ENCODE data around the gene EIF4E.
A peak's percentile ranks its signal among the peaks of the same experiment; 100 is the strongest.
"Not testable (repeated sequence)": the region's sequence is repeated elsewhere in the genome, so short reads cannot be mapped to it uniquely, and the experiment has no call there.

The EIF4E gene

DNA sequence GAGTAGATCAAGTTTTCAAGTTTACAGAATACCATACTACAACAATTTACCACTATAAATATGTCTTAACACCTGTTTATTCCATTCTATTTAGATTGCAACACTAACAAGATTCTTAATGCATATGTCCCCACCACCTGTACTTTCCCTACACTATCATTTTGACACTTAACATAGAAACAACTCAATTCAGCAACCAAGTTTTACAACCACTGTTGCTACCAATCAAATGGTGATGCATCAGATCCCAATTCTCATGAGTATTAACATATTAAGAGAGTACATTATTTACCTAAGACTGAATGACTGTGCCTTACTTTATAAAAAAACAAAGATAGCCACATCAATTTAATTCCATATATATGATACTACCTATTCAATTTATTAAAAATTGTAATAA lies 49.4 kb downstream of the EIF4E start:
- DNase-seq (ENCODE audit: low read depth in 3 of 3): no peak

DNA sequence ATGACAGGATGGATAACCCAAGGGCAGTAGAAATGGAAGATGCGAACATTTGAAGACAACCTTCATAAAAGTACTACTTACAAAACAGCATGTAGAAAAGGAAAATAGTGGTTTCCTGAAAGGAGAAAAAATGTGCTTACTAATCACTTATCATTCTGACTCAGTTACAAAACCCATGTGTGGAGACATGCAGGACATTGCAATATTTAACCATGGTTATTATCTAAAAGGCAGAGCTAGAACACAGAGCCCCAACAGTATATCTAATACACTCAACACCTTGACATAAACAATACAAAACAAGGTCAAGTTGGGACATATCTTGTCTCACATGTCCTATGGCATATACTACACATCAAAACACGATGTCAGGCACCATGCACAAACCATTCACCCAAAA lies 55.9 kb downstream of the EIF4E start:
- no peak for DNase-seq (ENCODE audit: low read depth in 3 of 3)

DNA sequence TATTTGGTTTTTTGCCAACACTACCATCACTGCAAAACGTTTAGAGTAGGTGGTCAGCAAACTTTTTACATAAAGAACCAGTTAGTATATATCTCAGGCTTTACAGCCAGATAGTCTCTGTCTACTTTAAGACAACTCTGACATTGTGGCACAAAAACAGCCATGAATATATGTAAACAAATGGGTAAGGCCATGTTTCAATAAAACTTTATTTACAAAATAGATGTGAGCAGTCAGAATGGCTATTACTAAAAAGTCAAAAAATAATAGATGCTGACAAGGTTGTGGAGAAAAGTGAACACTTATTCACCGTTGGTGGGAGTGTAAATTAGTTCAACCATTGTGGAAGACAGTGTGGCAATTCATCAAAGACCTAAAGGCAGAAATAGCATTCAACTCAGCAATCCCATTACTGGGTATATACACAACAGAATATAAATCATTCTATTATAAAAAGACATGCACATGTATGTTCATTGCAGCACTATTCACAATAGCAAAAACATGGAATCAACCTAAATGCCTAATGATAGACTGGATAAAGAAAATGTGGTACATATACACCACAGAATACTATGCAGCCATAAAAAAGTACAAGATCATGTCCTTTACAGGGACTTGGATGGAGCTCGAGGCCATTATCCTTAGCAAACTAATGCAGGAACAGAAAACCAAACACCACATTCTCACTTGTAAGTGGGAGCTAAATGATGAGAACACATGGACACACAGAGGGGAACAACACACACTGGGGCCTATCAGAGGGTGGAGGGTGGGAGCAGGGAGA lies 56.6 kb downstream of the EIF4E start:
- not testable (repeated sequence) for DNase-seq (ENCODE audit: low read depth in 3 of 3)

DNA sequence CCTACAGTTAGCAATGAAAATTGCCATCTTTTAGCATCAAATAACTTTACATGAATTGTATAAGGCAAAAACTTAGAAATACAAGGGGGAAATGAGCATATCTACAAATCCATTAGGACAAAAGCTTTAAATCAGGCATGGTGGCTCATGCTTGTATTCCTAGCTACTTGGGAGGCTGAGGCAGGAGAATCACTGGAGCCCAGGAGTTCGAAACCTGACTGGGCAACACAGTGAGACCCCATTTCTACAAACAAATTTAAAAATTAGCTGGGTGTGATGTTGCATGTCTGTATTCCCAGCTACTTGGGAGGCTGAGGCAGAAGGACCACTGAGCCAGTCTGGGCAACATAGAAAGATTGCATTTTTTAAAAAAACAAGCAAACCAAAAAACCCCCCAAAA lies 61.3 kb downstream of the EIF4E start:
- no peak for DNase-seq (ENCODE audit: low read depth in 3 of 3)

DNA sequence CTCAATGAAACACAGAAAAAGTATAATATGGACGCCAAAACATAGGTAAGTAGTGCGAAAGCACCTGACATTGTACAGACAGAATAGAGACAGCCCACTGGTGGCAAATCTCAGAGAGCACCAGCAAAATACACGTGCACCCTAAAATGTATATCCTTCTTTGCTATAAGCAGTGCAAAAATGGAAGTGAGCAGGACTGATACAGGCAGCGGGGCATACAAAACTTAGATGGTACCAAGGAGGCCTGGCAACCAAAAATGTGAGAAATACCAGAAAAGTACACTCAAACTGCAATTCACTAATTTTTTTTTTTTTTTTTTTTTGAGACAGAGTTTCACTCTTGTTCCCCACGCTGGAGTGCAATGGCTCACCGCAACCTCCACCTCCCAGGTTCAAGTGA lies 63.9 kb downstream of the EIF4E start:
- DNase-seq (ENCODE audit: low read depth in 3 of 3): no peak

DNA sequence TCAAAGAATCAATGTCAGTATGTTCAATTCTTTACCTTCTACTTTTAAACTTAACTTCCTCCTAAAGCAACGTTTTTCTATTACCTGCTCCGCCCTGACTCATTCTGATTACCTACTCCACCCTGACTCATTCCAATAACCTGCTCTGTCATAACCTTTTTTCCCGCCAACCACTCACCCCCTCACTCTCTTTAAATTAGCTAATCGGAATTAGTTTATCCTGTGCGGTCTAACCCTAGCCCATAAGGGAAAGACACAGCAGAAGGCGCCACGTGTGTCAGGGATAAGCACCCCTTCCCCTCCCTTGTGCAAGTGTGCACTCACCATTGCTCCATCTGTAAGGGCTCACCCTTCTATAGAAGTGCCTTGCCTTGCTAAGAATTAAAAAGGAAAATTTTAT lies 64.4 kb downstream of the EIF4E start:
- peak in 1 of 3 experiments; percentile 11 for DNase-seq (ENCODE audit: low read depth in 3 of 3)

DNA sequence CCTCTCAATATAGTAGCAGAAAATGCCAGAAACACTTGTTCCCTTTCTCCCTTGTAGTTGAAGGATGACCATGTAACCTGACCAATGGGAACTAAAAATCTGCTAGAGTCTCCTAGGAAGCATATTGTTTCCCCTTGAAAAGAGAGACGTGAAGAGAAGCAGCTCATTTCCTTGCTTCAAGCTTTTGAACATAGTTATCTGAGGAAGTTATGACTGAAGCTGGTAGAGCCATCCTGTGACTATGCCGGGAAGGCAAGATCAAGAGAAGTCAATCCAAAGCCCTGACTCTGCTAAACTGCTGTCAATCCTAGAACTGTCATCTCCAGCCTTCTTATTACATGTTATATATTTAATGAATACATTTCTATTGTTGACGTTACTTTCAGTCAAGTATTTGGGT lies 66.6 kb downstream of the EIF4E start:
- no peak for DNase-seq (ENCODE audit: low read depth in 3 of 3)

DNA sequence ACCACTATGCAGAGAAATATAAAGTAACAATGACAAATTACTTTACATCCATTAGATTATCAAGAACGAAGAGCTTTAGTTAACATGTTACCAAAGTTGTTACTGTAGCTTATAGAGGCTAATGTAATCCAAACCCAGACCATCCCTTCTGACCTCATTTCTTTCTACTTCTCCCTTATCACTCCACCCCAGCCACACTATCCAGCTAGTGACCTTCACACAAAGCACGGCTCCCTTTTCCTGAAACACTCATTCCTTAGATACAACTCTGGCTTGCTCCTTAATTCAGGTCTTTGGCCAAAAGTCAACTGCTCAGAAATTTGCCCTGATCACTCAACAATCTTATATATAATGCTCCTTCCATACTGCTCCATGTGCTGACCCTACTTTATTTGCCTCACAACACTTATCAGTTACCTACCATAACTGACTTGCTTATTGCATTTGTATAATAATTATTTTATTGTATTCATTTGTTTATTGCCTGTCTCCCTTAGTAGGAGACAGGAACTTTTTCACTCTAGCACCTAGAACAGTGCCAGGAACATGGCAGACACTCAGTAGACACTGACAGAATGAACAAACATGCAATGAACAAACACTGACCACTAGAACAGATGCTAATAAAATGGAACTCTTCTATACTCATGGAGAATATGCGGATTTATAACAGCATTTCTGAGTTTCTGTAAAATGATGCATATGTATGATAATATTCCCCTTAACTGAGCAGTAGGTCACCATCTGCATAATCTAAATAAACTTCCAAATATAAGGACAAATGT lies 67.6 kb downstream of the EIF4E start:
- no peak for DNase-seq (ENCODE audit: low read depth in 3 of 3)

DNA sequence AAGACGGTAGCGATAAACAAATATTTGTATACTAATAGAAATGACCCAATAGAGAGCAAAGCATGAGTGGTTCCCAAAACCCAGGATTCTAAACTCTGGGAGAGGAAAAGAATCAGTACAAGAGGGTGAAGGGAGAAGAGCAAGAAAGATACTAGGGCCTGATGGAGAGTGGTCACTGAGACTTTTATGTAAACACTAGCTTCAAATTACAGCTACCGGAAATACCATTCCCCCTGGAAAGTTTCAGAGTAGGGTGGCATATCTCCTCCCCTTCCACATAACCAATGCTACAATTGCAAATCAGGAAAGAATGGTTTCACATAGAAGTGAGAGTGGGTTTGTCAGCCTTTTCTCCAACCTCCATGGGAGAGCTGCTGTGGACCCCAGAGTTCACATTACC lies 77.1 kb downstream of the EIF4E start:
- DNase-seq (ENCODE audit: low read depth in 3 of 3): no peak

DNA sequence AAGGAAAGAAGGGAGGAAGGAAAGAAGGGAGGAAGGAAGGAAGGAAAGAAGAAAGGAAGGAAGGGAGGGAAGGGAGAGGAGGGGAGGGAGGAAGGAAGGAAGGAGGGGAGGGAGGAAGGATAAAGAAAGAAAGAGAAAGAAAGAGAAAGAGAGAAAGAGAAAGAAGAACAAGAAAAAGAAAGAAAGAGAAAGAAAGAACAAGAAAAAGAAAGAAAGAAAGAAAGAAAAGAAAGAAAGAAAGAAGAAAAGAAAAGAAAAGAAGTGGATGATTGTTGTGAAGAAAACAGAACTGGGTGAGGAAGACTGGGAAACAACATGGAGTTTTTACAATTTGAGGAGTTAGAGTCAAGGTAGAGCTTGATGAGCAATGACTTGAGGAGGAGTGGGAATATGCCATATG lies 78.0 kb downstream of the EIF4E start:
- no peak for DNase-seq (ENCODE audit: low read depth in 3 of 3)

DNA sequence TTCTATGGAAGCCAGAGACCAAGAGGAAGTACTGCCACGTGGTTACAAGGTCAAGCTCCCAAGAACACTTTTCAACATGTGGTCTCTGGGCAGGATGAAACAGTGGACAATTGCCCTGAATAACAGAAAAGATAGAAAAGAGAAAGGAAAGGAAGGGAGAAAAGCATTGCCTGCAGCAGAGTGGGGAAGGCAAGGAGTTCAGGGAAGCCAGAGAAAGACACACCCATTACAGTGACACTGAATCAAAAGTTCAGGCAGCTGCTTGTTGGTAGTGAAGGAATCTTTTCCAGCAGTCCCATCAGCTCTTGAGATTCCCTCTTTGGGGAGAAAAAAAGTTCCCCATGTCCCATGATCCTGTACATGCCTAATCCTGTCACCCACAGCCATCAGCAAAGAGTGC lies 80.5 kb downstream of the EIF4E start:
- DNase-seq (ENCODE audit: low read depth in 3 of 3): no peak

DNA sequence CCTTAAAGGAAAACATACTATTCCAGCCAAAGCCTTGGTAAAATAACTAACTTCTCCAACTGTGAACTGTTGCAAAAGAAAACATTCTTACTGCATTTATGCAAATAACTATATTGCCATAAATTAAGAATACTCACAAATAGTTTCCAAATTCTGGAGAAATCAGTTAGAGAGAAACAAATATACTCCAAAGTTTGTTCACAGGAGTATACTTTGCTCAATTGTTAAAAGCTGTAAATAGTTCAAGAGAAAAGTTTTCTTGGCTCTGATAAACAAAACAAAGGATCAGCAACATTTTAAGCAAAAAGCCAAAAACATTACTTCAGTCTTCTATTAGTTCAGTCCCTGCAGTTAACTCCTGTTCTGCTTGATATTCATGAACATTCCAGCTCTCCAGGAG lies 83.0 kb downstream of the EIF4E start:
- DNase-seq (ENCODE audit: low read depth in 3 of 3): no peak

DNA sequence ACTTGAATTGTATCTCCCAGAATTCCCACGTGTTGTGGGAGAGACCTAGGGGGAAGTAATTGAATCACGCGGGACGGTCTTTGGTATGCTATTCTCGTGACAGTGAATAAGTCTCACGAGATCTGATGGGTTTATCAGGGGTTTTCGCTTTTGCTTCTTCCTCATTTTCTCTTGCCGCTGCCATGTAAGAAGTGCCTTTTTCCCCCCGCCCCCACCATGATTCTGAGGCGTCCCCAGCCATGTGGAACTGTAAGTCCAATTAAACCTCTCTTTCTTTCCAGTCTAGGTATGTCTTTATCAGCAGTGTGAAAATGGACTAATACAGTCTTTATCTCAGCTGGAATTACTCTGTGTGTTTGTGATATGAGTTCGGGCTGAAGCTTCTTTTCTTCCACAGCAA lies 86.0 kb downstream of the EIF4E start:
- DNase-seq (ENCODE audit: low read depth in 3 of 3): not testable (repeated sequence)

DNA sequence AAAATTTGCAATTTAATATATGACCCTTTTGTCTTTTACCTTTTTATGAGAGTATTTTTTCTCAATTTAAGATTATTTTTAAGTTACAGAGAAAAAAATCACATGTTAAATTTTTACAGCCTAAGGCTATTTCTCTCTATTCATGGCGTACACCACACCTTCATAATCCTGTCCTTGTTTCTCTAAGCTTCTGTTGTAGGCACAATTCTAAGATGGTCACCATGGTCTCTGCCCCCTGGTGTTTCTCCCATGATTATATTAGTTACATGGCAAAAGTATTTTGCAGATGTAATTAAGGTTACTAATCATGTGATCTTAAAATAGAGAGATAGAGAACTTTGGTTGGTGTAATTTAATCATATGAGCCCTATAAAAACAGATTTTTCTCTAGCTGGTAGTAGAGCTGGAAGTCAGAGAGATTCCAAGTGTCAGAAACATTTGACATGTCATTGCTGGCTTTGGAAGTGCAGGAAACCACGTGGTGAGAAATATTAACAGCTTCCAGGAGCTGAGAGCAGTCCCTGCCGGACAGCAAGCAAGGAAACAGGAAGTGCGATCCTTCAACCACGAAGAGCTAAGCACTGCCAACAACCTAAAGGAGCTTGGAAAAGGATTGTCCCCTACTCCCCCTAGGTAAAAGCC lies 89.8 kb downstream of the EIF4E start:
- DNase-seq (ENCODE audit: low read depth in 3 of 3): no peak

DNA sequence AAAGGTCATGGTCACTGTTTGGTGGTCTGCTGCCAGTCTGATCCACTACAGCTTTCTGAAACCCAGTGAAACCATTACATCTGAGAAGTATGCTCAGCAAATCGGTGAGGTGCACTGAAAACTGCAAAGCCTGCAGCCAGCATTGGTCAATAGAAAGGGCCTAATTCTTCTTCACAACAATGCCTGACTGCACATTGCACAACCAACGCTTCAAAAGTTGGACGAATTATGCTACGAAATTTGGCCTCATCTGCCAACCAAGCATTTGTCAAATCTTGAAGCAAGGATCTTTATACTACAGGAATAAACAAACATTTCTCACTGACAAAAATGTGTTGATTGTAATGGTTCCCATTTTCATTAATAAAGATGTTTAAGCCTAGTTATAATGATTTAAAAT lies 90.4 kb downstream of the EIF4E start:
- no peak for DNase-seq (ENCODE audit: low read depth in 3 of 3)

DNA sequence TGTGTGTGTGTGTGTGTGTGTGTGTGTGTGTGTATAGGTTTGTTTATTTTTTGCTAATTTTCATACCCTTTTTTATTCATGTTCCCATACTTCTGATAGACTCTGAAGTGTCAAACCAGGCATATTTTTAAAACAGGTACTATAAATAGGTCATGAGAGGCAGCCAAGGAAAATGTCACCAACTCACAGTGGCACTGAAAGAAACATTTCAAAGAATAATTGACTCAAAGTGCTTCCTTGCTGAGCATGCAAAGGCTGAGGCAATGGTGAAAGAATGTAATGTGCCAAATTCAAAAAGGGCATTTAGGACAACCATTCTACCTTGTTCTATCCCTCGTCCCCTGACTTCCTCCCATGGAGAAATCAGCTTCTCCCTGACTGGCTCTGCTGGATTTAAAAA lies 95.5 kb downstream of the EIF4E start:
- DNase-seq (ENCODE audit: low read depth in 3 of 3): no peak

DNA sequence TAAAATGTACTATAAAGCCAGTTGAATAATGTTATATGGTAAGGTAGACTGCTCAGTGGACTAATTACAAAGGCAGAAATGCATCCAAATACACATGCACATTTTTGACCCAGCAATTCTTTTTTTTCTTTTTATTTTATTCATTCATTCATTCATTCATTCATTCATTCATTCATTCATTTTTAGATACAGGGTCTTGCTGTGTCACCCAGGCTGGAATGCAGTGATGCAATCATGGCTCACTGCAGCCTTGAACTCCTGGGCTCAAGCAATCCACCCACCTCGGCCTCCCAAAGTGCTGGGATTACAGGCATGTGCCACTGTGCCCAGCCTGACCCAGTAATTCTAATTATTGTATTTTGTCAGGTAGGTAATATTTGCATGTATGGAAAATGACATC lies 97.9 kb downstream of the EIF4E start:
- DNase-seq (ENCODE audit: low read depth in 3 of 3): not testable (repeated sequence)

All from stimulated activated CD4-positive, alpha-beta T cell treated with anti-CD3 and anti-CD28 coated beads, TNF-alpha, amount 100 ng/mL, for 24 hours (primary cell).